HEK293T (cell line): ENCODE data around the gene BLOC1S1.
"Not testable (repeated sequence)": the region's sequence is repeated elsewhere in the genome, so short reads cannot be mapped to it uniquely, and the experiment has no call there.

Experiments
- ARNT ChIP-seq: fragments of 450-650 bp; IDR thresholded peaks from 2 replicates; pipeline ENCODE4 v1.6.1; 2017; ENCODE audit warnings: mild to moderate bottlenecking
- BHLHE40 ChIP-seq: fragments of 450-650 bp; IDR thresholded peaks from 2 replicates; pipeline ENCODE4 v1.6.1; 2016; ENCODE audit warnings: mild to moderate bottlenecking, moderate library complexity, borderline replicate concordance
- CTBP1 ChIP-seq: fragments of 450-650 bp; IDR thresholded peaks from 2 replicates; pipeline ENCODE4 v1.6.1; 2016; ENCODE audit warnings: borderline replicate concordance
- ELF4 ChIP-seq: fragments of 450-650 bp; IDR thresholded peaks from 2 replicates; pipeline ENCODE4 v1.6.1; 2017; ENCODE audit warnings: antibody characterized with exemption
- FOXA1 ChIP-seq: fragments of 450-650 bp; IDR thresholded peaks from 2 replicates; pipeline ENCODE4 v1.6.1; 2016; ENCODE audit warnings: mild to moderate bottlenecking
- FOXK2 ChIP-seq: fragments of 450-650 bp; IDR thresholded peaks from 2 replicates; pipeline ENCODE4 v1.6.1; 2016; ENCODE audit warnings: mild to moderate bottlenecking
- LEF1 ChIP-seq: fragments of 450-650 bp; IDR thresholded peaks from 2 replicates; pipeline ENCODE4 v1.6.1; 2017; ENCODE audit warnings: mild to moderate bottlenecking, borderline replicate concordance
- NFRKB ChIP-seq: fragments of 450-650 bp; IDR thresholded peaks from 2 replicates; pipeline ENCODE4 v1.6.1; 2016; ENCODE audit warnings: mild to moderate bottlenecking, moderate library complexity
- PKNOX1 ChIP-seq: fragments of 450-650 bp; IDR thresholded peaks from 2 replicates; pipeline ENCODE4 v1.6.1; 2016
- SP1 ChIP-seq: fragments of 450-650 bp; IDR thresholded peaks from 2 replicates; pipeline ENCODE4 v1.6.1; 2017
- SUZ12 ChIP-seq: fragments of 450-650 bp; IDR thresholded peaks from 2 replicates; pipeline ENCODE4 v1.6.1; 2016; ENCODE audit warnings: mild to moderate bottlenecking
- TARDBP ChIP-seq: fragments of 450-650 bp; IDR thresholded peaks from 2 replicates; pipeline ENCODE4 v1.6.1; 2016

- TF ChIP-seq LEF1, ELF4, TARDBP, ARNT, NFRKB, SP1, FOXK2, SUZ12, BHLHE40, FOXA1, CTBP1, PKNOX1: not testable (repeated sequence)
These were observed 42.7 kb downstream of the BLOC1S1 start for GRCh38 chr12:55758575-55758974.
